AG04449 (cell line): ENCODE measurements around the gene CEP72.
"Not testable (repeated sequence)": the region's sequence is repeated elsewhere in the genome, so short reads cannot be mapped to it uniquely, and the experiment has no call there.

Experiments
- CTCF ChIA-PET: fragments of 350-600 bp; formaldehyde crosslinking; extraction: SDS; loops from one replicate; lab custom pipeline; 2021; ENCODE audit warnings: antibody characterized with exemption; lab: Yijun Ruan, JAX
- POLR2A ChIA-PET: fragments of 400-600, 350-600 bp; formaldehyde crosslinking; extraction: SDS; loops from one replicate; lab custom pipeline; 2020; ENCODE audit warnings: antibody characterized with exemption, inconsistent platforms; lab: Yijun Ruan, JAX
- DNase-seq: peaks from one replicate; pipeline ENCODE4 v3.0.0-alpha.2; 2010; ENCODE audit warnings: low read depth, low spot score
- H3K4me3 ChIP-seq: 2 replicates; pipeline ENCODE4 v1.5.1; 2011; ENCODE audit warnings: low read depth, mild to moderate bottlenecking, control low read depth, low read length
- TF ChIP-seq, protein P1 (sequence below): IDR thresholded peaks from one replicate; pipeline ENCODE4 v1.5.1; 2011; ENCODE audit warnings: mild to moderate bottlenecking, moderate library complexity, low read length, control low read depth, inconsistent platforms; ENCODE audit not compliant: insufficient read depth; ENCODE audit errors: missing control alignments

Gene CEP72

DNA sequence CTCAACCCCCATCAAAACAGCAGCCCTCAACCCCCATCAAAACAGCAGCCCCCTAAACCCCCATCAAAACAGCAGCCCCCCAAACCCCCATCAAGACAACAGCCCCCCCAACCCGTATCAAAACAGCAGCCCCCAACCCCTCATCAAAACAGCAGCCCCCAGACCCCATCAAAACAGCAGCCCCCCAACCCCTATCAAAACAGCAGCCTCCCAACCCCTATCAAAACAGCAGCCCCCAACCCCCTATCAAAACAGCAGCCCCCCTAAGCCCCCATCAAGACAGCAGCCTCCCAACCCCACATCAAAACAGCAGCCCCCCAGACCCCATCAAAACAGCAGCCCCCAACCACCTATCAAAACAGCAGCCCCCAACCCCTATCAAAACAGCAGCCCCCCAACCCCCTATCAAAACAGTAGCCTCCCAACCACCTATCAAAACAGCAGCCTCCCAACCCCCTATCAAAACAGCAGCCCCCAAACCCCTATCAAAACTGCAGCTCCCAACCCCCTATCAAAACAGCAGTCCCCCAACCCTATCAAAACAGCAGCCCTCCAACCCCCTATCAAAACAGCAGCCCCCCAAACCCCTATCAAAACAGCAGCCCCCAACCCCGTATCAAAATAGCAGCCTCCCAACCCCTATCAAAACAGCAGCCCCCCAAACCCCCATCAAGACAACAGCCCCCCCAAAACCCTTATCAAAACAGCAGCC, 79.8 kb downstream of the CEP72 start:
- TF ChIP-seq, protein P1, sequence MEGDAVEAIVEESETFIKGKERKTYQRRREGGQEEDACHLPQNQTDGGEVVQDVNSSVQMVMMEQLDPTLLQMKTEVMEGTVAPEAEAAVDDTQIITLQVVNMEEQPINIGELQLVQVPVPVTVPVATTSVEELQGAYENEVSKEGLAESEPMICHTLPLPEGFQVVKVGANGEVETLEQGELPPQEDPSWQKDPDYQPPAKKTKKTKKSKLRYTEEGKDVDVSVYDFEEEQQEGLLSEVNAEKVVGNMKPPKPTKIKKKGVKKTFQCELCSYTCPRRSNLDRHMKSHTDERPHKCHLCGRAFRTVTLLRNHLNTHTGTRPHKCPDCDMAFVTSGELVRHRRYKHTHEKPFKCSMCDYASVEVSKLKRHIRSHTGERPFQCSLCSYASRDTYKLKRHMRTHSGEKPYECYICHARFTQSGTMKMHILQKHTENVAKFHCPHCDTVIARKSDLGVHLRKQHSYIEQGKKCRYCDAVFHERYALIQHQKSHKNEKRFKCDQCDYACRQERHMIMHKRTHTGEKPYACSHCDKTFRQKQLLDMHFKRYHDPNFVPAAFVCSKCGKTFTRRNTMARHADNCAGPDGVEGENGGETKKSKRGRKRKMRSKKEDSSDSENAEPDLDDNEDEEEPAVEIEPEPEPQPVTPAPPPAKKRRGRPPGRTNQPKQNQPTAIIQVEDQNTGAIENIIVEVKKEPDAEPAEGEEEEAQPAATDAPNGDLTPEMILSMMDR, result no peak
- DNase-seq, result no peak
- CTCF ChIA-PET, result no interaction called here
- POLR2A ChIA-PET, result no interaction called here
- no peak overlapping the region for H3K4me3 ChIP-seq

DNA sequence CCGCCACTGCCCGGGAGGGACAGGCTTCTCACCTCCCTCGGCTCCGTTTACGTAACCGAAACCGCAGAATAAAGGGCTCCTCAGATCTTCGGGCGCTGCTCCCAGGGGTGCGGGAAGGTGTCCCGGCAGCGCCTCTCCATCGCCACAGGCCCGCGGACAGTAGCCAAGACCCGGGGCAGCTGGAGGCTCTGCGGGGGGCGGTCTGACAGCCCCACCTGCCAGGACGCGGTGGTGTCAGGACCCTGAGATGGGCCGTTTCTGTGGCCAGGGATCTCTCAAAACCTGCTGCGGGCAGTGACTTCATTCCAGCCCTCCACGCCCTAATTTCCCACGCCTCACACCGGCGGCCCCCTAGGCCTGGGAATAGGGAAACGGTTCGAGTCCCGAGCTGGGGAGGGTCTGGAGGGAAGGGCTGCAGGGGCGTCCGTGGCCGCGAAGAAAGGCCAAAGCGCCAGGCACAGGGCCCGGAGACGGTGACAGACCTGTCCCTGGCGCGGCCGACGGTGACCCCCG, 80.4 kb downstream of the CEP72 start:
- CTCF ChIA-PET, POLR2A ChIA-PET, DNase-seq: not testable (repeated sequence)
- peak overlapping the region; percentile 8 for H3K4me3 ChIP-seq

DNA sequence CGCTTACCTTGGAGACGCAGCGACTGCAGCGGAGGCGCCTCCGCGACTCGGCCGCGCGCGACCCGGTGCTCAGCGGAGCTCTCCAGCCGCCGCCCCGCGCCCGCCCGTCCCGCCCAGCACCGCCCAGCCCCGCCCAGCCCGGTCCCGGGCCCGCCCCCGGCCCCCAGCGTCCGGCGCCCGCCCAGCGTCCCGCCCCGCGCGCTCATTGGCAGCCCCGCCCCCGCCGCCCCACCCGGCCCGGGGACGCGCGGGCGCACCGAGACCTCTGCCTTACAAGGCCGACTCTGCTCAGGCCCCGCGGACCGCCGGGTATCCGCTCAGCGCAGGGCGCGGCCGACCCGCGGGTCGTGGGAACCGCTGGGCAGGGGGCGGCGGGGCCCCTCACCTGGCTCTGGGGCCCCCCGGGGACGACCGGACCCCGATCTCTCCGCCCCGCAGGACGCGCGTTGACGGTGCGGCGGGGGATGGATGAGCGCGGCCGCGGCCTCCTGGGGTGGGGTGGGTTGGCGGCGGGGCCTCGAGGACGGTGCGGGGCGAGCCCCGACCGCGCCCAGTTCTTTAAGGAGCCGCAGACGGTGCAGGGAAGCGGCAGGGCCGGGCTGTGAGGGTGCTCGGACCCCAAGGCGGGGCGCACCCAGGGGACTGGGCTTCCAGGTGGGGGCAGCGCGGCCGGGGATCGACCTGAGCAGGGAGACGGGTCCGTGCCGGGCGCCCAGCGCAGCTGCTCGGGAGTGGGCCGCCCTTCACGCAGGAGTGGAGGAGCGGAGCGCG, 81.3 kb downstream of the CEP72 start, which contains the start of gene TPPP:
Gene TPPP (minus strand): TSS at position 82 of the 771 bp plus-strand sequence. CDS start 15,292 bp downstream, outside the sequence.
- DNase-seq, POLR2A ChIA-PET, CTCF ChIA-PET: not testable (repeated sequence)
- peak within 1 kb of the TSS; percentile 25 for H3K4me3 ChIP-seq

DNA sequence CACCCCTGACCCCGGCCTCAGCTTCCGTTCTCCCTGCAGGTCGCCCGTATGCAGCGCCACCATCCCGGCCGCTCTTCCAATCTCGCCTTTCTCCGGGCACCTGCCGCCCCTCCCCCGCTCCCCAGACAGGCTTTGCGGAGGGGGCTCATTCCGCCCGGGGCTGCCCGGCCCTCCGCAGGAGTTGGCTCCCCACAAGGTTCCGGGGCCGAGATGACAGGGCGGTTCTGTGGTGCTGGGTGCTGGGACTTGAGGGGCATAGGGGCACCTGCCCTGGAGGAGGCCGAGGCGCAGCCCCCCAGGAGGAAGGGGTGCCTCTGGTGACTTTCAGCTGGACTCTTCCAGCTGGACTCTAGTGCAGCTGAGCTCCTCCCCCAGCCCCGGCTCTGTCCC, 81.9 kb downstream of the CEP72 start:
- POLR2A ChIA-PET, CTCF ChIA-PET, DNase-seq, H3K4me3 ChIP-seq: not testable (repeated sequence)

DNA sequence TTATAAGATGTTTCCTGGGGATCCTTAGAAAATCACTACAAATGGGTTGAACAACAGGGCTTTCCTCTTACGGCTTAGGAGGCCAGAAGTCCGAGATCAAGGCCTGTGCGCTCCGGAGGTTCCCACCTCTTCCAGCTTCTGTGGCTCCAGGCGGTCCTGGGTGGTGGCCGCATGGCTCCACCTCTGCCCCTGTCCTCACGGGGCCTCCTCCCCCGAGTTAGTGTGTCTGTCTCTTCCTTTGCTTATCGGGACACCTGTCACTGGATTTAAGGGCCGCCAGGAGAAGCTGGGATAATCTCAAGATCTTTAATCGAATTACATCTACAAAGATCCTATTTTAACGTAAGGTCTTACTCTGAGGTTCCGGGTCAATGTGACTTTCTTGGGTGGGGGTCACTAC, 83.3 kb downstream of the CEP72 start:
- DNase-seq, POLR2A ChIA-PET, CTCF ChIA-PET, H3K4me3 ChIP-seq: not testable (repeated sequence)

DNA sequence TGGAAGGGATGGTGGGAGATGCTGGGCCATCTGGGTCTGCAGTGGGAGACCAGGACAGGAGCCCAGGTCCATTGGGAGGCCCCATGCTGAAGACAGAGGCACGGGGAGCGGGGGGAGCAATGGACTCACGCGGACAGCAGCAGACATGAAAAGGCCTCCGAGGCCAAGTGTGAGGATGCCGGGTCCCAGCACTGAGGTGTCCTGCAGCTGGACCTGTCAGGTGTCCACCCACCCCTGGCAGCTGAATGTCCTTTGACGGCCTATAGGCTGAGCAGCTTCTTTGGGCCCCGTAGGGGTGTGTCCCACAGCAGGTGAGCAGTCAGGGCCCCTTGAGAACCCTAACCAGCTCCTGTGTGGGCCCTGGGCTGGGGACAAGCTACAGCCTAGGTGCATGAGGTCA, 84.1 kb downstream of the CEP72 start:
- CTCF ChIA-PET, POLR2A ChIA-PET, DNase-seq, H3K4me3 ChIP-seq: not testable (repeated sequence)

DNA sequence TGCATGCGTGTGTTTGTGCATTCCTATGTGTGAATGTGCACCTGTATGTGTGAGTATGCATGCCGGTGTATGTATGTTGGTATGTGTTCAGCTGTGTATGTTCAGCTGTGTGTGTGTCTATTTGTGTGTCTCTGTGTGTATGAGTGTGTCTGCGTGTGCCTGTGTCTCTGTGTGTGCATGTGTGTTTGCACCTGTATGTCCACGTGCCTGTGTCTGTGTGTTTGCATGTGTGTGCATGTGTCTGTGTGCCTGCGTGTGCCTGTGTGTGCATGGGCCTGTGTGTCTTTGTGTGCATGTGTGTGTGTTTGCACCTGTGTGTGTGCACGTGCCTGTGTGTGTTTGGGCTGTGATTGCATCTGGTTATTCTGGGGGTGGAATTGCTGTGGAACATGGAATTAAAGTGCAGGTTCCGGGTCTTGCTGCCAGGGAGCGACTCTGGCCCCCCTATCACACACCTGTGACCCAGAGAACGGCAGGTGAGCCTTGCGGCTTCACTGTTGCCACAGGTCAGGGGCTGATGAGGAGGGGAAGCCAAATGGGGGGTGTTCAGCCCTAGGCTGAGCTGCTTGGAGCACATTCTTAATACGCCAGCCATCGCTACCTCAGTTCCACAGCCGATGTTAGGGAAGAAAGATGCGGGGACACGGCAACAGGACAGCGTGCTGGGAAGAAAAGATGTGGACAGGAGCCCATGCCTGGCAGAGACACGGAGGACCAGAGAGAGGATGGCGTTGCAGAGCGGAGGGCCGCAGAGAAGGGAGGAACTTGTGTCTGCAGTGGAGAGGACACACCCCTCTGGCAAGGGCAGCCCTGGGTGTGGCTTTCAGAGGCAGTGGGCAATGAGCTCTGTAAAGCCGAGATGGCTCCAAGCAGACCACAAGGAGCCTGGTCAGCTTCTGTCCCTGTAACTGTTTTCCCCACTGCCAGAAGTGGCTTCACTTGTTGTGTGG, 84.9 kb downstream of the CEP72 start:
- POLR2A ChIA-PET, H3K4me3 ChIP-seq, CTCF ChIA-PET, DNase-seq: not testable (repeated sequence)
